HEK293 (cell line): ENCODE data around the gene ZNF326.

Experiments used
- CTCF ChIA-PET: fragments of 350-600 bp; formaldehyde crosslinking; extraction: SDS; loops from one replicate; lab custom pipeline; 2021; ENCODE audit warnings: antibody characterized with exemption; lab: Yijun Ruan, JAX
- POLR2A ChIA-PET: fragments of 300-600 bp; formaldehyde crosslinking; extraction: SDS; loops from one replicate; lab custom pipeline; 2020; ENCODE audit warnings: antibody characterized with exemption, inconsistent platforms; lab: Yijun Ruan, JAX
- H3K27ac ChIP-seq: fragments of 200-500 bp; sonication (Bioruptor generic); 2 replicates; pipeline ENCODE4 v1.5.1; 2014; ENCODE audit warnings: low read depth, low read length, control low read depth, inconsistent platforms; ENCODE audit errors: extremely low read depth
- H3K36me3 ChIP-seq, 2 experiments: fragments of 200-500 bp in 1 of 2; sonication (Bioruptor generic) in 1 of 2; 1 replicate in 1 of 2; 2 replicates in 1 of 2; pipeline ENCODE4 v1.5.1; 2014 to 2017; ENCODE audit warnings: inconsistent platforms in 2 of 2, low read length in 2 of 2; ENCODE audit not compliant: control insufficient read depth in 2 of 2, insufficient read depth in 1 of 2
- H3K4me1 ChIP-seq: fragments of 200-500 bp; sonication (Bioruptor generic); 2 replicates; pipeline ENCODE4 v1.5.1; 2014; ENCODE audit warnings: mild to moderate bottlenecking, low read length, inconsistent platforms; ENCODE audit not compliant: control insufficient read depth, insufficient read depth
- H3K4me3 ChIP-seq: 2 replicates; pipeline ENCODE4 v1.5.1; 2011; ENCODE audit warnings: low read depth, mild to moderate bottlenecking, control low read depth, low read length, moderate library complexity
- H3K9me3 ChIP-seq: fragments of 200-500 bp; sonication (Bioruptor generic); 2 replicates; pipeline ENCODE4 v1.5.1; 2014; ENCODE audit warnings: low read depth, low read length, inconsistent platforms; ENCODE audit not compliant: control insufficient read depth, insufficient read depth
- HOXC10 ChIP-seq: sonication (generic); formaldehyde crosslinking; IDR thresholded peaks from 2 replicates; pipeline ENCODE4 v1.8.1; 2023; ENCODE audit warnings: mild to moderate bottlenecking, missing genetic modification reagents
- MYNN ChIP-seq: fragments of 450-650 bp; formaldehyde crosslinking; IDR thresholded peaks from 2 replicates; pipeline ENCODE4 v1.5.1; 2016; ENCODE audit warnings: missing biosample characterization, missing genetic modification characterization, borderline replicate concordance
- TRIM28 ChIP-seq: IDR thresholded peaks from 2 replicates; pipeline ENCODE4 v1.6.1; 2011; ENCODE audit warnings: low read length, control low read depth, borderline replicate concordance
- ZNF324 ChIP-seq: fragments of 450-650 bp; formaldehyde crosslinking; IDR thresholded peaks from 2 replicates; pipeline ENCODE4 v1.5.1; 2016; ENCODE audit warnings: missing biosample characterization, missing genetic modification characterization
- ZNF366 ChIP-seq: fragments of 450-650 bp; formaldehyde crosslinking; conservative IDR thresholded peaks from 2 replicates; pipeline ENCODE4 v1.5.1; 2016; ENCODE audit warnings: missing biosample characterization, missing genetic modification characterization
- ZNF585B ChIP-seq: fragments of 450-650 bp; formaldehyde crosslinking; IDR thresholded peaks from 2 replicates; pipeline ENCODE4 v1.5.1; 2016; ENCODE audit warnings: missing biosample characterization, missing genetic modification characterization
- ZNF670 ChIP-seq: fragments of 450-650 bp; formaldehyde crosslinking; IDR thresholded peaks from 2 replicates; pipeline ENCODE4 v1.5.1; 2016; ENCODE audit warnings: missing biosample characterization, missing genetic modification characterization, low read depth
- ZNF777 ChIP-seq: fragments of 450-650 bp; formaldehyde crosslinking; IDR thresholded peaks from 2 replicates; pipeline ENCODE4 v1.5.1; 2017; ENCODE audit warnings: missing biosample characterization, missing genetic modification characterization, borderline replicate concordance
- ZNF837 ChIP-seq: fragments of 450-650 bp; formaldehyde crosslinking; IDR thresholded peaks from 2 replicates; pipeline ENCODE4 v1.5.1; 2016; ENCODE audit warnings: missing biosample characterization, missing genetic modification characterization
- TF ChIP-seq, protein P1 (sequence below): fragments of 450-650 bp; formaldehyde crosslinking; IDR thresholded peaks from 2 replicates; pipeline ENCODE4 v1.5.1; 2016; ENCODE audit warnings: missing biosample characterization, missing genetic modification characterization
- TF ChIP-seq, protein P2 (sequence below): fragments of 450-650 bp; IDR thresholded peaks from 2 replicates; pipeline ENCODE4 v1.5.1; 2018; ENCODE audit warnings: missing biosample characterization, missing genetic modification characterization
- TF ChIP-seq, protein P3 (sequence below): fragments of 450-650 bp; formaldehyde crosslinking; IDR thresholded peaks from 2 replicates; pipeline ENCODE4 v1.5.1; 2016; ENCODE audit warnings: missing biosample characterization, missing genetic modification characterization
- TF ChIP-seq, protein P4 (sequence below): fragments of 450-650 bp; formaldehyde crosslinking; IDR thresholded peaks from 2 replicates; pipeline ENCODE4 v1.5.1; 2016; ENCODE audit warnings: missing biosample characterization, missing genetic modification characterization
- TF ChIP-seq, protein P5 (sequence below): fragments of 450-650 bp; formaldehyde crosslinking; IDR thresholded peaks from 2 replicates; pipeline ENCODE4 v1.5.1; 2016; ENCODE audit warnings: missing biosample characterization, missing genetic modification characterization

Gene ZNF326

DNA sequence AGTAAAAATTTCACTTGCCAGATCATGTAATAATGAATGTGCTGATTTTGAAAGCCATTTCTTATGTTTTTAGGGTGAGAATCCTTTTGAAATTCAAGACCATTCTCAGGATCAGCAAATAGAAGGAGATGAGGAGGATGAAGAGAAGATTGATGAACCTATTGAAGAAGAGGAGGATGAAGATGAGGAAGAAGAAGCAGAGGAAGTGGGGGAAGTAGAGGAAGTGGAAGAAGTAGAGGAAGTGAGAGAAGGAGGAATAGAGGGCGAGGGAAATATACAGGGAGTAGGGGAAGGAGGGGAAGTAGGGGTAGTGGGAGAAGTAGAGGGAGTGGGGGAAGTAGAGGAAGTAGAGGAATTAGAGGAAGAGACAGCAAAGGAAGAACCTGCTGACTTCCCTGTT lies 32.4 kb downstream of the ZNF326 start:
- H3K27ac ChIP-seq = no peak overlapping the region
- TF ChIP-seq, protein P1, sequence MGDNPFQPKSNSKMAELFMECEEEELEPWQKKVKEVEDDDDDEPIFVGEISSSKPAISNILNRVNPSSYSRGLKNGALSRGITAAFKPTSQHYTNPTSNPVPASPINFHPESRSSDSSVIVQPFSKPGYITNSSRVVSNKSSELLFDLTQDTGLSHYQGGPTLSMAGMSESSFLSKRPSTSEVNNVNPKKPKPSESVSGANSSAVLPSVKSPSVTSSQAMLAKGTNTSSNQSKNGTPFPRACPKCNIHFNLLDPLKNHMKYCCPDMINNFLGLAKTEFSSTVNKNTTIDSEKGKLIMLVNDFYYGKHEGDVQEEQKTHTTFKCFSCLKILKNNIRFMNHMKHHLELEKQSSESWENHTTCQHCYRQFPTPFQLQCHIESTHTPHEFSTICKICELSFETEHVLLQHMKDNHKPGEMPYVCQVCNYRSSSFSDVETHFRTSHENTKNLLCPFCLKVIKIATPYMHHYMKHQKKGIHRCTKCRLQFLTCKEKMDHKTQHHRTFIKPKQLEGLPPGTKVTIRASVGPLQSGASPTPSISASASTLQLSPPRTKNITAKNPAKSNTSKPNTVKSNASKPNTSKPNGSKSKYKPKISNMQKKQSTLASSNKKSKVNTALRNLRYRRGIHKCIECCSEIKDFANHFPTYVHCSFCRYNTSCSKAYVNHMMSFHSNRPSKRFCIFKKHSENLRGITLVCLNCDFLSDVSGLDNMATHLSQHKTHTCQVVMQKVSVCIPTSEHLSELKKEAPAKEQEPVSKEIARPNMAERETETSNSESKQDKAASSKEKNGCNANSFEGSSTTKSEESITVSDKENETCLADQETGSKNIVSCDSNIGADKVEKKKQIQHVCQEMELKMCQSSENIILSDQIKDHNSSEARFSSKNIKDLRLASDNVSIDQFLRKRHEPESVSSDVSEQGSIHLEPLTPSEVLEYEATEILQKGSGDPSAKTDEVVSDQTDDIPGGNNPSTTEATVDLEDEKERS = no peak
- peak; percentile 44; the same call in 1 of the 2 replicates for TF ChIP-seq ZNF366
- no peak for TF ChIP-seq ZNF777
- TF ChIP-seq MYNN = no peak
- TF ChIP-seq, protein P2, sequence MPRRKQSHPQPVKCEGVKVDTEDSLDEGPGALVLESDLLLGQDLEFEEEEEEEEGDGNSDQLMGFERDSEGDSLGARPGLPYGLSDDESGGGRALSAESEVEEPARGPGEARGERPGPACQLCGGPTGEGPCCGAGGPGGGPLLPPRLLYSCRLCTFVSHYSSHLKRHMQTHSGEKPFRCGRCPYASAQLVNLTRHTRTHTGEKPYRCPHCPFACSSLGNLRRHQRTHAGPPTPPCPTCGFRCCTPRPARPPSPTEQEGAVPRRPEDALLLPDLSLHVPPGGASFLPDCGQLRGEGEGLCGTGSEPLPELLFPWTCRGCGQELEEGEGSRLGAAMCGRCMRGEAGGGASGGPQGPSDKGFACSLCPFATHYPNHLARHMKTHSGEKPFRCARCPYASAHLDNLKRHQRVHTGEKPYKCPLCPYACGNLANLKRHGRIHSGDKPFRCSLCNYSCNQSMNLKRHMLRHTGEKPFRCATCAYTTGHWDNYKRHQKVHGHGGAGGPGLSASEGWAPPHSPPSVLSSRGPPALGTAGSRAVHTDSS (tag by site-specific recombination) = peak; percentile 84
- TF ChIP-seq, protein P3, sequence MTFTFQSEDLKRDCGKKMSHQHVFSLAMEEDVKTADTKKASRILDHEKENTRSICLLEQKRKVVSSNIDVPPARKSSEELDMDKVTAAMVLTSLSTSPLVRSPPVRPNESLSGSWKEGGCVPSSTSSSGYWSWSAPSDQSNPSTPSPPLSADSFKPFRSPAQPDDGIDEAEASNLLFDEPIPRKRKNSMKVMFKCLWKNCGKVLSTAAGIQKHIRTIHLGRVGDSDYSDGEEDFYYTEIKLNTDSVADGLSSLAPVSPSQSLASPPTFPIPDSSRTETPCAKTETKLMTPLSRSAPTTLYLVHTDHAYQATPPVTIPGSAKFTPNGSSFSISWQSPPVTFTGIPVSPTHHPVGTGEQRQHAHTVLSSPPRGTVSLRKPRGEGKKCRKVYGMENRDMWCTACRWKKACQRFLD (tag by site-specific recombination) = no peak
- TF ChIP-seq, protein P4, sequence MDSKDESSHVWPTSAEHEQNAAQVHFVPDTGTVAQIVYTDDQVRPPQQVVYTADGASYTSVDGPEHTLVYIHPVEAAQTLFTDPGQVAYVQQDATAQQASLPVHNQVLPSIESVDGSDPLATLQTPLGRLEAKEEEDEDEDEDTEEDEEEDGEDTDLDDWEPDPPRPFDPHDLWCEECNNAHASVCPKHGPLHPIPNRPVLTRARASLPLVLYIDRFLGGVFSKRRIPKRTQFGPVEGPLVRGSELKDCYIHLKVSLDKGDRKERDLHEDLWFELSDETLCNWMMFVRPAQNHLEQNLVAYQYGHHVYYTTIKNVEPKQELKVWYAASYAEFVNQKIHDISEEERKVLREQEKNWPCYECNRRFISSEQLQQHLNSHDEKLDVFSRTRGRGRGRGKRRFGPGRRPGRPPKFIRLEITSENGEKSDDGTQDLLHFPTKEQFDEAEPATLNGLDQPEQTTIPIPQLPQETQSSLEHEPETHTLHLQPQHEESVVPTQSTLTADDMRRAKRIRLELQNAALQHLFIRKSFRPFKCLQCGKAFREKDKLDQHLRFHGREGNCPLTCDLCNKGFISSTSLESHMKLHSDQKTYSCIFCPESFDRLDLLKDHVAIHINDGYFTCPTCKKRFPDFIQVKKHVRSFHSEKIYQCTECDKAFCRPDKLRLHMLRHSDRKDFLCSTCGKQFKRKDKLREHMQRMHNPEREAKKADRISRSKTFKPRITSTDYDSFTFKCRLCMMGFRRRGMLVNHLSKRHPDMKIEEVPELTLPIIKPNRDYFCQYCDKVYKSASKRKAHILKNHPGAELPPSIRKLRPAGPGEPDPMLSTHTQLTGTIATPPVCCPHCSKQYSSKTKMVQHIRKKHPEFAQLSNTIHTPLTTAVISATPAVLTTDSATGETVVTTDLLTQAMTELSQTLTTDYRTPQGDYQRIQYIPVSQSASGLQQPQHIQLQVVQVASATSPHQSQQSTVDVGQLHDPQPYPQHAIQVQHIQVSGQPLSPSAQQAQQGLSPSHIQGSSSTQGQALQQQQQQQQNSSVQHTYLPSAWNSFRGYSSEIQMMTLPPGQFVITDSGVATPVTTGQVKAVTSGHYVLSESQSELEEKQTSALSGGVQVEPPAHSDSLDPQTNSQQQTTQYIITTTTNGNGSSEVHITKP (tag by site-specific recombination) = no peak
- peaks cover 70 to 89% of the 10 kb centered on the region in 2 experiments for H3K36me3 ChIP-seq
- no peaks in the 10 kb centered on the region for H3K4me1 ChIP-seq
- POLR2A ChIA-PET = no interaction called here
- CTCF ChIA-PET = interaction anchor here (0.8 to 1.0 kb wide), 2 partner anchors 14 to 18 kb away, joined by 3 to 6 read pairs; no protein-coding TSS in a partner anchor
- H3K9me3 ChIP-seq = no peaks in the 10 kb centered on the region
- no peak overlapping the region for H3K4me3 ChIP-seq

DNA sequence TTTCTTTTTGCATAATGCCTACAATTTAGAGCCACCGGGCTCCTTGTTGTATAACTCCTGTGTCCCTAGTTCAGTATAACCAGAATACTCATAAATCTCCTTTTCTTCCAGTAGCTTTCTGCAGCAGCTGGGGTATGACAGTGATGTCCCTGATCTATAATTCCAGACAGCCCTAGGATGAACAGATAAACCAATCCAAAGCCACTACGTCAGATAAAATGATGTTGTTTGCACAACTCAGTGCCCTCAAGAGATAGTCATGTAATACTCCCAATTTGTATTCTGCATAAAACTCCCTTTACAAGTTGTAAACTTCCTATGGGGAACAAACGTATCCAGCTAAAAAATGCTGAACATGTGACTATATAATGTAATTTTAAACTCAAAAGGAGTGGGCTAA lies 44.7 kb downstream of the ZNF326 start:
- CTCF ChIA-PET = interaction anchor here (0.6 kb wide), 2 partner anchors 72 to 265 kb away, joined by 3 read pairs; no protein-coding TSS in a partner anchor
- Histone ChIP-seq H3K27ac (no peak overlapping the region), H3K9me3 (no peaks in the 10 kb centered on the region), H3K4me1 (no peaks in the 10 kb centered on the region), H3K4me3 (no peak overlapping the region), H3K36me3 (no peaks in the 10 kb centered on the region)
- no peak for TF ChIP-seq ZNF585B (tag by site-specific recombination)
- TF ChIP-seq TRIM28 = no peak
- no peak for TF ChIP-seq ZNF837
- TF ChIP-seq ZNF324 (tag by site-specific recombination) = no peak
- TF ChIP-seq, protein P5, sequence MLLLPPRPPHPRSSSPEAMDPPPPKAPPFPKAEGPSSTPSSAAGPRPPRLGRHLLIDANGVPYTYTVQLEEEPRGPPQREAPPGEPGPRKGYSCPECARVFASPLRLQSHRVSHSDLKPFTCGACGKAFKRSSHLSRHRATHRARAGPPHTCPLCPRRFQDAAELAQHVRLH = no peak
- no peak for TF ChIP-seq ZNF670
- no peak for TF ChIP-seq HOXC10 (CRISPR knock-in tag)
- POLR2A ChIA-PET = no interaction called here
